B cell (primary cell): ENCODE data around the gene TCF15. TPM values are rescaled to one million over a fixed set of nuclear protein-coding genes. Genes with fewer than 3 reads are reported as not detected.

ENCODE experiments used
- ATAC-seq: fragments of 200-7000 bp; cut with Tn5 transposase; one replicate; pipeline ENCODE4 v1.10.0; 2021; ENCODE audit warnings: low read depth, mild to moderate bottlenecking, moderate number of reproducible peaks, moderate library complexity
- CTCF ChIA-PET: fragments of 350-600 bp; sonication (Branson Sonifier 250); formaldehyde crosslinking; loops from one replicate; lab custom pipeline; 2021; ENCODE audit warnings: antibody characterized with exemption, inconsistent platforms; lab: Charles Lee
- POLR2A ChIA-PET: fragments of 350-600 bp; sonication (Branson Sonifier 250); formaldehyde crosslinking; loops from one replicate; lab custom pipeline; 2021; ENCODE audit warnings: antibody characterized with exemption; lab: Charles Lee
- DNase-seq: peaks from one replicate; pipeline ENCODE4 v3.0.0; 2013
- H2AFZ ChIP-seq: 2 replicates; pipeline ENCODE4 v1.6.1; 2012; ENCODE audit warnings: mild to moderate bottlenecking, low read depth, low read length; ENCODE audit not compliant: insufficient read depth, poor library complexity, severe bottlenecking
- H3K27ac ChIP-seq, 2 donors: 1 replicate in 1 of 2; 2 replicates in 1 of 2; pipeline ENCODE4 v1.5.1; 2012 to 2013; ENCODE audit warnings: low read length in 2 of 2, mild to moderate bottlenecking in 2 of 2, moderate library complexity in 1 of 2
- H3K27me3 ChIP-seq, 4 experiments: fragments of 200-600 bp in 1 of 4; sonication (generic) in 1 of 4; replicated peaks in 1 of 4; 1 replicate in 2 of 4; 2 replicates in 2 of 4; pipeline versions ENCODE4 v1.6.1 to v1.7.0; 2013 to 2016; ENCODE audit warnings: low read length in 3 of 4, mild to moderate bottlenecking in 2 of 4, mixed read lengths in 1 of 4, moderate library complexity in 1 of 4; ENCODE audit not compliant: insufficient read depth in 4 of 4, control insufficient read depth in 3 of 4; ENCODE audit errors: control extremely low read depth in 1 of 4
- H3K36me3 ChIP-seq, 2 experiments: replicated peaks in 1 of 2; 1 replicate in 1 of 2; 2 replicates in 1 of 2; pipeline versions ENCODE4 v1.6.1 to v1.7.1; 2013; ENCODE audit warnings: low read length in 1 of 2; ENCODE audit not compliant: insufficient read depth in 2 of 2, control insufficient read depth in 1 of 2; ENCODE audit errors: control extremely low read depth in 1 of 2, extremely low read depth in 1 of 2
- H3K4me1 ChIP-seq, 2 donors: fragments of 200-600 bp in 1 of 2; sonication (generic) in 1 of 2; 1 replicate in 1 of 2; 2 replicates in 1 of 2; pipeline versions ENCODE4 v1.5.1 to v1.6.1; 2013 to 2017; ENCODE audit warnings: low read length in 2 of 2; ENCODE audit not compliant: control insufficient read depth in 2 of 2, insufficient read depth in 2 of 2
- H3K4me2 ChIP-seq: replicated peaks from 2 replicates; pipeline ENCODE3; 2012; ENCODE audit warnings: mild to moderate bottlenecking, low read depth, low read length; ENCODE audit not compliant: poor library complexity, severe bottlenecking
- H3K4me3 ChIP-seq, 5 experiments: fragments of 200-600 bp in 1 of 5; sonication (generic) in 1 of 5; 1 replicate in 3 of 5; 2 replicates in 2 of 5; pipeline versions ENCODE4 v1.5.1 to v1.7.0; 2011 to 2016; ENCODE audit warnings: low read length in 4 of 5, mild to moderate bottlenecking in 4 of 5, low read depth in 2 of 5, control low read depth in 1 of 5, moderate library complexity in 1 of 5; ENCODE audit not compliant: insufficient read depth in 1 of 5; ENCODE audit errors: control extremely low read depth in 1 of 5, extremely low read depth in 1 of 5
- H3K79me2 ChIP-seq: fragments of 200-600 bp; sonication (generic); one replicate; pipeline ENCODE4 v1.6.0; 2016; ENCODE audit warnings: low read length; ENCODE audit not compliant: control insufficient read depth, insufficient read depth
- H3K9ac ChIP-seq: fragments of 200-600 bp; sonication (generic); 2 replicates; pipeline ENCODE4 v1.6.1; 2017; ENCODE audit warnings: mild to moderate bottlenecking, low read length, moderate library complexity
- H3K9me3 ChIP-seq, 3 donors: one replicate each; pipeline versions ENCODE4 v1.6.1 to v1.7.1; 2013; ENCODE audit warnings: low read length in 2 of 3; ENCODE audit not compliant: control insufficient read depth in 2 of 3, insufficient read depth in 1 of 3; ENCODE audit errors: control extremely low read depth in 1 of 3
- H4K20me1 ChIP-seq: 2 replicates; pipeline ENCODE4 v1.6.0; 2012; ENCODE audit warnings: mild to moderate bottlenecking, low read length; ENCODE audit not compliant: insufficient read depth, control insufficient read depth, poor library complexity, severe bottlenecking
- H3K27ac Mint-ChIP-seq: one replicate; pipeline ENCODE4 v1.8.0; 2021; ENCODE audit warnings: mixed read lengths
- H3K27me3 Mint-ChIP-seq: one replicate; pipeline ENCODE4 v1.8.0; 2021; ENCODE audit warnings: mixed read lengths
- H3K4me1 Mint-ChIP-seq: one replicate; pipeline ENCODE4 v1.8.0; 2021; ENCODE audit warnings: mixed read lengths
- H3K4me3 Mint-ChIP-seq: one replicate; pipeline ENCODE4 v1.8.0; 2021; ENCODE audit warnings: mixed read lengths
- H3K9me3 Mint-ChIP-seq: one replicate; pipeline ENCODE4 v1.8.0; 2022; ENCODE audit warnings: mixed read lengths; ENCODE audit not compliant: insufficient read depth
- EZH2 ChIP-seq: IDR thresholded peaks from 2 replicates; pipeline ENCODE4 v1.6.1; 2012; ENCODE audit warnings: borderline replicate concordance, low read depth, mild to moderate bottlenecking, moderate library complexity, low read length; ENCODE audit not compliant: insufficient read depth, poor library complexity, severe bottlenecking
- WGBS: methylation state at CpG from one replicate; pipeline ENCODE4 v1.1.5; 2013; ENCODE audit warnings: missing lambda C conversion rate; ENCODE audit not compliant: insufficient coverage; 5-methylcytosine and 5-hydroxymethylcytosine counted together
- intact Hi-C: fragments of 100-400 bp; cut with micrococcal nuclease; formaldehyde crosslinking; loops from one replicate; pipeline ENCODE4 v1.10.0; 2022
- polyA plus RNA-seq: library from polyadenylated mRNA; depleted of rRNA; stranded (reverse); fragments of >200 nt; gene quantifications from 2 replicates; pipeline ENCODE4 v1.2.3, GENCODE V29; 2012
- total RNA-seq, 2 donors: library from RNA; stranded (reverse); fragments of 120-200 nt in 1 of 2; gene quantifications; 1 replicate in 1 of 2; 2 replicates in 1 of 2; pipeline versions ENCODE4 v1.2.3 to v1.2.4, GENCODE V29; 2013 to 2022
- TF ChIP-seq, protein P1 (sequence below): fragments of 200-600 bp; IDR thresholded peaks from one replicate; pipeline ENCODE4 v1.8.0; 2022; ENCODE audit warnings: antibody characterized with exemption, mild to moderate bottlenecking

TCF15 gene
- total and polyA plus RNA-seq, 2 donors (not counting 1 experiment from before 2014, with no cell fraction given): not detected

DNA sequence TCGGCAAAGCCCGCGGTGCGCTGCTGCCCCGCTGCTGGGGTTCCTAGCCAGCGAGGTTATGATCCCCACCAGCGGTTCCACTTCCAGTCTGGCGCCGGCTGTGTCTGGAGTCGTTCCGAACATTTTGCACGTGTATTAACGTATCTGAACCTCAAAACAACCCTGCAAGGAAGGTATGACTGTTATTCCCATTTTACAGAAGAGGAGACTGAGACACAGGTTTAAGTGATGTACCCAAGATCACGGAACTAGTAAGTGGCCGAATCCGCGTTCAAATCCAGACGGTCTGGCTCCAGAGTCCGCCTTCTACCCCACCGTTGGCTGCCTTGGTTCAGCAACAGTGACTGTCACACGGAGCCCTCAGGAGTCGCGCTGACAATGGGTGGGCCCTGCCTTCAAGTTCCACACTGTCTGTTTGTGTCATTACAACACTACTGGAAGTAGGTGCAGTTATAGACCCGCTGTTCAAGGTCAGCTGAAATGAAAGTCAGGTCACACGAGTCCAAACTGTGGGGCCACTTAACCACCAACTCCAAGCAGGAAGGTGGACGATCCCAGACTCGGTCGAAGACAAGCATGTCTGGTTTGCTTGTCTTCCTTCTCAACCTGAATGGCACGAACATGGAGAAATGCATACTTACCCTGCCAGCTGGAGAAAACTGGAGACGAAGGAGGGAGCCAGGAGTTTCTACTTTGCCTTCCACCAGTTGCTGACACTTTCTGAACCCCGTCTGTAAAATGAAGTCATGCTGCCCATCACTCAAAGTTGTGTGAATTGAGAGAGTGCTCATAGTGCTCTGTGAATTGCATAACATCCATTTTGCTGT lies 43.7 kb upstream of the TCF15 start:
- H3K79me2 ChIP-seq: no peaks in the 10 kb centered on the region
- Mint-ChIP-seq H3K4me1 (peaks cover 20% of the 10 kb centered on the region), H3K27me3 (peaks cover 17% of the 10 kb centered on the region), H3K9me3 (no peaks in the 10 kb centered on the region), H3K4me3 (peak overlapping the region; percentile 77), H3K27ac (peak overlapping the region; percentile 17)
- H2AFZ ChIP-seq: peak overlapping the region; percentile 73
- no peak overlapping the region for H3K27ac ChIP-seq
- ATAC-seq (no peak), DNase-seq (no peak)
- peak overlapping the region in 4 of 5 experiments; percentile 37 to 67 (median 55) for H3K4me3 ChIP-seq
- H3K4me1 ChIP-seq: peaks cover 10 to 18% of the 10 kb centered on the region in 2 donors
- H3K4me2 ChIP-seq: peak overlapping the region; percentile 88
- ChIA-PET CTCF (interaction anchor here (1.2 to 1.5 kb wide), 2 partner anchors 8 to 11 kb away, joined by 3 to 7 read pairs; no protein-coding TSS in a partner anchor), POLR2A (no interaction called here)
- H3K9ac ChIP-seq: peak overlapping the region; percentile 70
- intact Hi-C loops: loop anchor here (1.0 to 2.0 kb wide), 3 partner anchors 9 to 179 kb away; partner anchors contain the start of gene FAM110A
- H3K27me3 ChIP-seq: peaks cover 0 to 12% (median 2%) of the 10 kb centered on the region in 4 experiments
- H4K20me1 ChIP-seq: no peaks in the 10 kb centered on the region
- H3K9me3 ChIP-seq: no peaks in the 10 kb centered on the region
- 38% methylated on average over 29 of the region's 31 CpGs for WGBS
- no peak for TF ChIP-seq EZH2
- TF ChIP-seq, protein P1, sequence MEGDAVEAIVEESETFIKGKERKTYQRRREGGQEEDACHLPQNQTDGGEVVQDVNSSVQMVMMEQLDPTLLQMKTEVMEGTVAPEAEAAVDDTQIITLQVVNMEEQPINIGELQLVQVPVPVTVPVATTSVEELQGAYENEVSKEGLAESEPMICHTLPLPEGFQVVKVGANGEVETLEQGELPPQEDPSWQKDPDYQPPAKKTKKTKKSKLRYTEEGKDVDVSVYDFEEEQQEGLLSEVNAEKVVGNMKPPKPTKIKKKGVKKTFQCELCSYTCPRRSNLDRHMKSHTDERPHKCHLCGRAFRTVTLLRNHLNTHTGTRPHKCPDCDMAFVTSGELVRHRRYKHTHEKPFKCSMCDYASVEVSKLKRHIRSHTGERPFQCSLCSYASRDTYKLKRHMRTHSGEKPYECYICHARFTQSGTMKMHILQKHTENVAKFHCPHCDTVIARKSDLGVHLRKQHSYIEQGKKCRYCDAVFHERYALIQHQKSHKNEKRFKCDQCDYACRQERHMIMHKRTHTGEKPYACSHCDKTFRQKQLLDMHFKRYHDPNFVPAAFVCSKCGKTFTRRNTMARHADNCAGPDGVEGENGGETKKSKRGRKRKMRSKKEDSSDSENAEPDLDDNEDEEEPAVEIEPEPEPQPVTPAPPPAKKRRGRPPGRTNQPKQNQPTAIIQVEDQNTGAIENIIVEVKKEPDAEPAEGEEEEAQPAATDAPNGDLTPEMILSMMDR: peak; percentile 39
- H3K36me3 ChIP-seq: no peaks in the 10 kb centered on the region

DNA sequence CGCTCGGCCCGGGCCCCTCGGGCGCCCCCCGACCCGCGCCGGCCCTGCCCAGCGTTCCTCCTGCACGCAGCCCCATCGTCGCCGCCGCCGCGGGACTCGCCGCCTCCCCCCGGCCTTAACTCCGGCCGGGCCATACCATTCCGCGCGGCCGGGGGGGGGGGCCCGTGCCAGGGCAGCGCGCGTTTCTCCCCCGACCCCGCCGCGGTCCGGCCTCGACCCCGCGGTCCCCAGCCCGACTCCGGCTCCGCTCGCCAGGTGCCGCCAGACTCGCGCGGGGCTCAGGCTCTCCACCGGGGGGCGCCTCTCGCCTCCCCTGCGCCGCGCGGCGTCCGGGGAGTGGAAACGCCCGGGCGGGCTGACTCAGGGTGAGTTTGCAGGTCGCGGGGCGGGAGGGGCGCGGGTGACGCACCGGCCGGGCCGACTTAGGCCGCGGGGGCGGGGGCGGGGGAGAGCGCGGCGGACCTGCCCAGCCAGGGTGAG lies 43.0 kb upstream of the TCF15 start, which contains the start of gene SRXN1:
Gene SRXN1, minus strand, starts transcription at position 91 of the 480 bp plus-strand sequence. Its CDS starts 15 bp downstream, at position 76.
- Histone ChIP-seq H3K79me2 (no peaks in the 10 kb centered on the region), H3K4me2 (peak within 1 kb of the TSS; percentile 88), H3K27ac (no peak within 1 kb of the TSS), H2AFZ (peak within 1 kb of the TSS; percentile 73), H3K36me3 (peaks cover 0 to under 1% of the 10 kb centered on the region in 2 experiments), H3K4me3 (peak within 1 kb of the TSS; percentile 41 to 67 (median 53)), H3K9ac (peak within 1 kb of the TSS; percentile 70), H3K9me3 (no peaks in the 10 kb centered on the region), H3K27me3 (peaks cover 0 to 8% (median 0%) of the 10 kb centered on the region in 4 experiments), H3K4me1 (peaks cover 10 to 18% of the 10 kb centered on the region in 2 donors), H4K20me1 (no peaks in the 10 kb centered on the region)
- TF ChIP-seq EZH2: no peak
- TF ChIP-seq, protein P1: peak; percentile 70
- H3K4me3 Mint-ChIP-seq: peak within 1 kb of the TSS; percentile 79
- peaks cover 10% of the 10 kb centered on the region for H3K27me3 Mint-ChIP-seq
- peaks cover 20% of the 10 kb centered on the region for H3K4me1 Mint-ChIP-seq
- CTCF ChIA-PET: interaction anchor here (1.2 kb wide), 1 partner anchor 12 kb away, joined by 3 read pairs; no protein-coding TSS in a partner anchor
- H3K9me3 Mint-ChIP-seq: no peaks in the 10 kb centered on the region
- intact Hi-C loops: loop anchor here (1.0 to 2.0 kb wide), 3 partner anchors 8 to 180 kb away; partner anchors contain the start of gene FAM110A
- POLR2A ChIA-PET: no interaction called here
- H3K27ac Mint-ChIP-seq: peak within 1 kb of the TSS; percentile 69
- DNase-seq: peak; percentile 83
- ATAC-seq: peak; percentile 94
- WGBS: under 1% methylated on average over 74 of the region's 74 CpGs
